HEK293 (cell line): ENCODE data around the gene OPCML.

Experiments
- CTCF ChIP-seq: fragments of 450-650 bp; formaldehyde crosslinking; IDR thresholded peaks from 2 replicates; pipeline ENCODE4 v1.5.1; 2016; ENCODE audit warnings: missing biosample characterization, missing genetic modification characterization
- ZNF473 ChIP-seq: fragments of 450-650 bp; formaldehyde crosslinking; IDR thresholded peaks from 2 replicates; pipeline ENCODE4 v1.5.1; 2017; ENCODE audit warnings: missing biosample characterization, missing genetic modification characterization
- ZNF777 ChIP-seq: fragments of 450-650 bp; formaldehyde crosslinking; IDR thresholded peaks from 2 replicates; pipeline ENCODE4 v1.5.1; 2017; ENCODE audit warnings: missing biosample characterization, missing genetic modification characterization, borderline replicate concordance

GRCh38 chr11:132439711-132440255, 1092.5 kb downstream of the OPCML start:
- TF ChIP-seq CTCF (no peak), ZNF473 (tag by site-specific recombination) (no peak), ZNF777 (no peak)
